Type B pancreatic cell (in vitro differentiated cells): Measurements from ENCODE around the gene KIF7. TPM values are rescaled to one million over a fixed set of nuclear protein-coding genes. Genes with fewer than 3 reads are reported as not detected.

ENCODE experiments used
- DNase-seq: peaks from one replicate; pipeline ENCODE4 v3.0.0; 2021; ENCODE audit warnings: mixed read lengths; ENCODE audit not compliant: unreplicated experiment; ENCODE audit errors: extremely low spot score
- H3K27ac Mint-ChIP-seq: 2 replicates; pipeline ENCODE4 v1.8.0; 2021; ENCODE audit warnings: mild to moderate bottlenecking, mixed read lengths
- H3K27me3 Mint-ChIP-seq: 2 replicates; pipeline ENCODE4 v1.8.0; 2021; ENCODE audit warnings: mixed read lengths
- H3K36me3 Mint-ChIP-seq: 2 replicates; pipeline ENCODE4 v1.8.0; 2021; ENCODE audit warnings: mixed read lengths
- H3K4me1 Mint-ChIP-seq: one replicate; pipeline ENCODE4 v1.8.0; 2021; ENCODE audit warnings: mixed read lengths; ENCODE audit not compliant: unreplicated experiment
- H3K4me3 Mint-ChIP-seq: 2 replicates; pipeline ENCODE4 v1.8.0; 2021; ENCODE audit warnings: mild to moderate bottlenecking, mixed read lengths
- H3K9me3 Mint-ChIP-seq: 2 replicates; pipeline ENCODE4 v1.8.0; 2021; ENCODE audit warnings: mixed read lengths
- total RNA-seq: library from RNA; stranded (reverse); gene quantifications from 2 replicates; pipeline ENCODE4 v1.2.1, GENCODE V29; 2021; ENCODE audit warnings: low replicate concordance
- TF ChIP-seq, protein P1 (sequence below): fragments of 200-600 bp; sonication (generic); conservative IDR thresholded peaks from 2 replicates; pipeline ENCODE4 v1.5.0; 2021; ENCODE audit warnings: antibody characterized with exemption, mild to moderate bottlenecking

Gene KIF7
- total RNA-seq, 1 donor from 2014 or later, result 15.5 TPM

- Mint-ChIP-seq H3K36me3 (peaks cover 8% of the 10 kb centered on the region), H3K9me3 (no peaks in the 10 kb centered on the region), H3K4me3 (no peak overlapping the region), H3K4me1 (peaks cover 4% of the 10 kb centered on the region), H3K27ac (no peak overlapping the region), H3K27me3 (no peaks in the 10 kb centered on the region)
- TF ChIP-seq, protein P1, sequence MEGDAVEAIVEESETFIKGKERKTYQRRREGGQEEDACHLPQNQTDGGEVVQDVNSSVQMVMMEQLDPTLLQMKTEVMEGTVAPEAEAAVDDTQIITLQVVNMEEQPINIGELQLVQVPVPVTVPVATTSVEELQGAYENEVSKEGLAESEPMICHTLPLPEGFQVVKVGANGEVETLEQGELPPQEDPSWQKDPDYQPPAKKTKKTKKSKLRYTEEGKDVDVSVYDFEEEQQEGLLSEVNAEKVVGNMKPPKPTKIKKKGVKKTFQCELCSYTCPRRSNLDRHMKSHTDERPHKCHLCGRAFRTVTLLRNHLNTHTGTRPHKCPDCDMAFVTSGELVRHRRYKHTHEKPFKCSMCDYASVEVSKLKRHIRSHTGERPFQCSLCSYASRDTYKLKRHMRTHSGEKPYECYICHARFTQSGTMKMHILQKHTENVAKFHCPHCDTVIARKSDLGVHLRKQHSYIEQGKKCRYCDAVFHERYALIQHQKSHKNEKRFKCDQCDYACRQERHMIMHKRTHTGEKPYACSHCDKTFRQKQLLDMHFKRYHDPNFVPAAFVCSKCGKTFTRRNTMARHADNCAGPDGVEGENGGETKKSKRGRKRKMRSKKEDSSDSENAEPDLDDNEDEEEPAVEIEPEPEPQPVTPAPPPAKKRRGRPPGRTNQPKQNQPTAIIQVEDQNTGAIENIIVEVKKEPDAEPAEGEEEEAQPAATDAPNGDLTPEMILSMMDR, result no peak
- DNase-seq, result no peak
Observed at GRCh38 chr15:89645680-89646079, 9.6 kb downstream of the KIF7 start.

GRCh38 chr15:89642106-89642505 is 13.2 kb downstream of the KIF7 start:
- no peak overlapping the region for H3K4me3 Mint-ChIP-seq
- H3K27ac Mint-ChIP-seq, result no peak overlapping the region
- peaks cover 9% of the 10 kb centered on the region for H3K36me3 Mint-ChIP-seq
- H3K27me3 Mint-ChIP-seq, result no peaks in the 10 kb centered on the region
- TF ChIP-seq, protein P1, result no peak
- H3K4me1 Mint-ChIP-seq, result peaks cover 2% of the 10 kb centered on the region
- no peaks in the 10 kb centered on the region for H3K9me3 Mint-ChIP-seq
- DNase-seq, result no peak

- DNase-seq, result no peak
- no peaks in the 10 kb centered on the region for H3K27me3 Mint-ChIP-seq
- TF ChIP-seq, protein P1, result no peak
- H3K27ac Mint-ChIP-seq, result no peak overlapping the region
- no peak overlapping the region for H3K4me3 Mint-ChIP-seq
- H3K36me3 Mint-ChIP-seq, result peaks cover 7% of the 10 kb centered on the region
- no peaks in the 10 kb centered on the region for H3K9me3 Mint-ChIP-seq
- no peaks in the 10 kb centered on the region for H3K4me1 Mint-ChIP-seq
Observed at GRCh38 chr15:89641053-89641452, 14.2 kb downstream of the KIF7 start.

DNA sequence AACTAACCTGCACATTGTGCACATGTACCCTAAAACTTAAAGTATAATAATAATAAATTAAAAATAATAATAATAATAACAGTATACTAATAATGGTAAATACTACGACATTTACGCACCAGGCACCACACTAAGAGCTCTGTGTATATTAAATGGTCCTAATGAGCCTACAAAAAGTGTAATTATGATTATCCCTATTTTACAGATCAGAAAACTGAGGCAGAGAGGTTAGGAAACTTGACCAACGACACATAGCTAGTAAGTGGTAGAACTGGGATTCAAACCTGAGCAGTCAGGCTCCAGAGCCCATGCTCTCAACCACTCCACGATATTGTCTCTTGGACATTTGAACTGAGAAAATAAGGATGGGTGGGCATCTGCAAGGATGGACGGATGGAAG is 15.0 kb downstream of the KIF7 start:
- peaks cover 10% of the 10 kb centered on the region for H3K36me3 Mint-ChIP-seq
- TF ChIP-seq, protein P1, result no peak
- no peak for DNase-seq
- H3K27ac Mint-ChIP-seq, result no peak overlapping the region
- no peak overlapping the region for H3K4me3 Mint-ChIP-seq
- no peaks in the 10 kb centered on the region for H3K27me3 Mint-ChIP-seq
- H3K9me3 Mint-ChIP-seq, result no peaks in the 10 kb centered on the region
- H3K4me1 Mint-ChIP-seq, result no peaks in the 10 kb centered on the region

DNA sequence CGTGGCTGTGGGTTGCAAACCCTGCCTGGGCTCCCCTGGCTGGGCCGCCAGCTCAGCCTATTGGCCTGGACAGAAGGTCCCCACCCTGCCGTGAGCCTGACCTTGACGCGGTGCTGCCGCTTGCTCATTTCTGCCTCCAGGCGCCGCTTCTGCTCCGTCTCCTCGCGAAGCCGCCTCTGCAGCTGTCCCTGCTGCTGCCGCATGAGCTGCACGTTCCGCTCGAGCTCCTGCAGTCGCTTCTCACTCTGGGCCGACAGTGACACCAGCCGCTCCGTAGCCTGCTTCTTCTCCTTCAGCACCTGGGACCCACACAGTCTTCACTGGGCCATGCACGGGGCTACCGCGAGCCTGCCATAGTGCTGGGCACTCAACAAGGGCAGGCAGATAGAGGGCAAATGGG is 21.7 kb downstream of the KIF7 start:
- H3K27me3 Mint-ChIP-seq, result no peaks in the 10 kb centered on the region
- H3K4me1 Mint-ChIP-seq, result no peaks in the 10 kb centered on the region
- H3K4me3 Mint-ChIP-seq, result no peak overlapping the region
- H3K9me3 Mint-ChIP-seq, result no peaks in the 10 kb centered on the region
- no peak overlapping the region for H3K27ac Mint-ChIP-seq
- TF ChIP-seq, protein P1, result no peak
- DNase-seq, result no peak
- peaks cover 30% of the 10 kb centered on the region for H3K36me3 Mint-ChIP-seq
